Measurements from ENCODE around the gene WDCP. TPM values are rescaled to one million over a fixed set of nuclear protein-coding genes. Genes with fewer than 3 reads are reported as not detected.

WDCP gene
- total RNA-seq, 1 experiment from 2014 or later: 20.0 TPM

DNA sequence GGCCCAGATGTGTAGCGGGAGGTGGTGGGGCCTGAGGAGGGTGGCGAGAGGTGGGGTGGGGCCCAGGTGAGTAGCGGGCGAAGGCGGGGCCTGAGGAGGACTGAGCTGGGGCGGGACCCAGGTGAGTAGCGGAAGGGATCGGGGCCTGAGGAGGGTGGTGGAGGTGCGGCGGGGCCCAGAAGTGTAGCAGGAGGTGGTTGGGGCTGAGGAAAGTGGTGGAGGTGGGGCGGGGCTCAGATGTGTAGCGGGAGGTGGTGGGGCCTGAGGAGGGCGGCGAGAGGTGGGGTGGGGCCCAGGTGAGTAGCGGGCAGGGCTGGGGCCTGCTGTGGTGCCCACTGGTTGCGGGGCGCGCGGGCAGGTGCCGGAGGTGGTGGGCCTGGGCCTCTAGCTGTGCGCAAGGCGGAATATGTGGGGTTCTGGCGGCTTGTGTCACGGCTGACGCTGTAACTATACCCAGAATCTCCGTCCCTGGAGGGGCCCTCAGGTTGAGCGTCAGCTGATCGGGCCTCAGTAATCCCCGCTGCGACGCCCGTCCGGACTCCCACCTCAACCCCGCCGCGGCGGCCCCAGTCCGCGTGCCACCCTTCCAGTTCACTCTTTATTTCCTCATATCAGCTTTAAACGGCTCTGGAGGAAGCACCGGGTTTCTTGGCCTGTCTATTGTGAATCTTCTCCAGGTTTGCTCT lies 29.8 kb upstream of the WDCP start:
- DNase-seq (ENCODE audit: low read depth, low spot score) (no peak), ATAC-seq (peak; percentile 60)
- H3K27ac ChIP-seq (ENCODE audit: low read length): peak overlapping the region; percentile 83
- H3K4me1 ChIP-seq (ENCODE audit: control insufficient read depth, insufficient read depth, low read length): peaks cover 13% of the 10 kb centered on the region; the same call in 1 of the 2 replicates
- peaks cover 16% of the 10 kb centered on the region for H3K36me3 ChIP-seq (ENCODE audit: control insufficient read depth, insufficient read depth, low read length)
- peak overlapping the region; percentile 96 to 97 for H3K4me3 ChIP-seq (ENCODE audit: low read depth in 2 of 2, low read length in 2 of 2)
- in situ Hi-C loops (cut with HindIII; ENCODE audit: low pct_unique_long_range_greater_than_20kb, low sequenced_read_pairs) (no loop called here), intact Hi-C loops (cut with micrococcal nuclease; ENCODE audit: unreplicated experiment) (no loop called here)
- CTCF ChIA-PET: interaction anchor here (0.5 to 1.9 kb wide), 3 partner anchors 150 to 252 kb away, joined by 4 to 6 read pairs (median 5); partner anchors contain the start of gene ATAD2B
- no TSS peak for BruUV-seq (replicated peaks)
- no peaks in the 10 kb centered on the region for H3K9me3 ChIP-seq (ENCODE audit: control insufficient read depth, insufficient read depth, low read depth, low read length)
- no peaks in the 10 kb centered on the region for H3K27me3 ChIP-seq (ENCODE audit: control insufficient read depth, insufficient read depth, low read length)
- TF ChIP-seq SIN3A (IDR thresholded peaks at IDR 0.05; ENCODE audit: borderline replicate concordance, insufficient read depth, low read depth, low read length): peak; percentile 54; the same call in 1 of the 2 replicates
- TF ChIP-seq, protein P1, sequence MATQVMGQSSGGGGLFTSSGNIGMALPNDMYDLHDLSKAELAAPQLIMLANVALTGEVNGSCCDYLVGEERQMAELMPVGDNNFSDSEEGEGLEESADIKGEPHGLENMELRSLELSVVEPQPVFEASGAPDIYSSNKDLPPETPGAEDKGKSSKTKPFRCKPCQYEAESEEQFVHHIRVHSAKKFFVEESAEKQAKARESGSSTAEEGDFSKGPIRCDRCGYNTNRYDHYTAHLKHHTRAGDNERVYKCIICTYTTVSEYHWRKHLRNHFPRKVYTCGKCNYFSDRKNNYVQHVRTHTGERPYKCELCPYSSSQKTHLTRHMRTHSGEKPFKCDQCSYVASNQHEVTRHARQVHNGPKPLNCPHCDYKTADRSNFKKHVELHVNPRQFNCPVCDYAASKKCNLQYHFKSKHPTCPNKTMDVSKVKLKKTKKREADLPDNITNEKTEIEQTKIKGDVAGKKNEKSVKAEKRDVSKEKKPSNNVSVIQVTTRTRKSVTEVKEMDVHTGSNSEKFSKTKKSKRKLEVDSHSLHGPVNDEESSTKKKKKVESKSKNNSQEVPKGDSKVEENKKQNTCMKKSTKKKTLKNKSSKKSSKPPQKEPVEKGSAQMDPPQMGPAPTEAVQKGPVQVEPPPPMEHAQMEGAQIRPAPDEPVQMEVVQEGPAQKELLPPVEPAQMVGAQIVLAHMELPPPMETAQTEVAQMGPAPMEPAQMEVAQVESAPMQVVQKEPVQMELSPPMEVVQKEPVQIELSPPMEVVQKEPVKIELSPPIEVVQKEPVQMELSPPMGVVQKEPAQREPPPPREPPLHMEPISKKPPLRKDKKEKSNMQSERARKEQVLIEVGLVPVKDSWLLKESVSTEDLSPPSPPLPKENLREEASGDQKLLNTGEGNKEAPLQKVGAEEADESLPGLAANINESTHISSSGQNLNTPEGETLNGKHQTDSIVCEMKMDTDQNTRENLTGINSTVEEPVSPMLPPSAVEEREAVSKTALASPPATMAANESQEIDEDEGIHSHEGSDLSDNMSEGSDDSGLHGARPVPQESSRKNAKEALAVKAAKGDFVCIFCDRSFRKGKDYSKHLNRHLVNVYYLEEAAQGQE (IDR thresholded peaks at IDR 0.05; ENCODE audit: insufficient read depth in 1 of 2, low read depth in 2 of 2, low read length in 1 of 2): no peak
- TF ChIP-seq CTCF (IDR thresholded peaks at IDR 0.05): no peak
- no peak for TF ChIP-seq TCF7L2 (IDR thresholded peaks at IDR 0.05; ENCODE audit: low read depth, low read length)
- TF ChIP-seq POLR2AphosphoS5 (IDR thresholded peaks at IDR 0.05; ENCODE audit: low read depth, low read length): peak; percentile 46; the same call in 1 of the 2 replicates
- POLR2A ChIA-PET: interaction anchor here (0.5 to 1.0 kb wide), 4 partner anchors 14 to 180 kb away, joined by 3 to 6 read pairs (median 3); no protein-coding TSS in a partner anchor

DNA sequence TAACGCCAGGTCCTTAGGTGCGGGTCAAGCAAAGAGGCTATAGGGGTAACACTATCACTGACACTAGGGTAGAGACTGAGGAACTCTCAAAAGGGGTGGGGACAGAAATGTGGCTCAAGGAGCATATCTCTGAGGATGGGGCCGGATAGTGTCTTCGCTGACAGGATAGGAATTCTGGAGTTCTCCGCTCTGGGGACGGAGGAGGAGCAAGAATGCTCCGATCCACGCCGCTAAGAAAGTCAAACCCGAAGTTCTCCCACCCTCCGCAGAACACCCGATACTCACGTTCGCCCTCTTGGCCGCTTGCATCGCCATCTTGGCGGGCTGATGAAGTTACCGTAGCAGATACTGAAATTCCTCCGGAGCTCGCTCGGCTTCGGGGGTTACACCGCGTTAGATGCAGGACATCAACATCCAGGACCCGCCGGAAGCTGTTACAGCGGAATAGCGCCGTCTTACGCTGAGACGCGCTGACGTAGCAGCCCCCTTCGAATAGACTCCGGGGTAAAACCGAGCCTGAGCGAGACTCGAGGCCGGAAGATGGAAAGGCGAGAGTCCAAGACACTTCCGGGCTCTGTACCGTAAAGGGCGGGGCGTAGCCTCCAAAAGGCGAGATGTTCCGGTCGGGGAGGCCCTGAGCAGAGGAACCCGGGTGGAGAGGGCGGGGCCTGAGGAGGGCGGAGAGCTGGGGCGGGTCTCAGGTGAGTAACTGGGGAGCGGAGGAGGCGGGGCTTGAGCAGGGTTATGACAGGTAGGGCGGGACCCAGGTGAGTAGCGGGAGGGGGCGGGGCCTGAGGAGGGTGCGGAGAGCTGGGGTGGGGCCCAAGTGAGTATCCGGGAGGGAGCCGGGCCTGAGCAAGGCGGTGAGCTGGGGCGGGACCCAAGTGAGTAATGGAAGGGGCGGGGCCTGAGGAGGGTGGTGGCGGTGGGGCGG lies 29.0 kb upstream of the WDCP start, which contains the start of gene SF3B6:
Gene SF3B6 (minus strand): TSS at position 412 of the 934 bp plus-strand sequence. CDS start 97 bp downstream, at position 315.
- Histone ChIP-seq H3K4me1 (ENCODE audit: control insufficient read depth, insufficient read depth, low read length) (peaks cover 13% of the 10 kb centered on the region; the same call in 1 of the 2 replicates), H3K36me3 (ENCODE audit: control insufficient read depth, insufficient read depth, low read length) (peaks cover 16% of the 10 kb centered on the region), H3K4me3 (ENCODE audit: low read depth in 2 of 2, low read length in 2 of 2) (peak within 1 kb of the TSS; percentile 96 to 97), H3K9me3 (ENCODE audit: control insufficient read depth, insufficient read depth, low read depth, low read length) (no peaks in the 10 kb centered on the region), H3K27ac (ENCODE audit: low read length) (peak within 1 kb of the TSS; percentile 94), H3K27me3 (ENCODE audit: control insufficient read depth, insufficient read depth, low read length) (no peaks in the 10 kb centered on the region)
- DNase-seq (ENCODE audit: low read depth, low spot score): peak; percentile 99
- peak; percentile 96 for ATAC-seq
- in situ Hi-C loops (cut with HindIII; ENCODE audit: low pct_unique_long_range_greater_than_20kb, low sequenced_read_pairs): no loop called here
- ChIA-PET CTCF (interaction anchor here (0.5 to 1.9 kb wide), 3 partner anchors 149 to 252 kb away, joined by 4 to 6 read pairs (median 6); partner anchors contain the start of gene ATAD2B), POLR2A (interaction anchor here (0.5 to 1.0 kb wide), 4 partner anchors 13 to 198 kb away, joined by 3 to 11 read pairs (median 3); no protein-coding TSS in a partner anchor)
- peak; percentile 60; the same call in 1 of the 2 replicates for TF ChIP-seq TCF7L2 (IDR thresholded peaks at IDR 0.05; ENCODE audit: low read depth, low read length)
- TF ChIP-seq, protein P1 (IDR thresholded peaks at IDR 0.05; ENCODE audit: insufficient read depth in 1 of 2, low read depth in 2 of 2, low read length in 1 of 2): 0 out of 4 replicates have a peak, but pooled peaks of 1 of the 2 experiments have one; percentile 64
- TF ChIP-seq CTCF (IDR thresholded peaks at IDR 0.05): no peak
- TF ChIP-seq POLR2AphosphoS5 (IDR thresholded peaks at IDR 0.05; ENCODE audit: low read depth, low read length): peak; percentile 86
- TF ChIP-seq SIN3A (IDR thresholded peaks at IDR 0.05; ENCODE audit: borderline replicate concordance, insufficient read depth, low read depth, low read length): peak; percentile 92; the same call in 1 of the 2 replicates
- BruUV-seq (replicated peaks): TSS peak; percentile 63
- intact Hi-C loops (cut with micrococcal nuclease; ENCODE audit: unreplicated experiment): no loop called here

Measured in Panc1 (cell line).